Thoracic aorta (tissue), 2 donors: ENCODE results near the gene ARHGAP33. TPM values are rescaled to one million over a fixed set of nuclear protein-coding genes. Genes with fewer than 3 reads are reported as not detected.
"Not testable (repeated sequence)": the region's sequence is repeated elsewhere in the genome, so short reads cannot be mapped to it uniquely, and the experiment has no call there.

ENCODE experiments used
- ATAC-seq: fragments of 150-250 bp; one replicate; pipeline ENCODE4 v1.8.0; 2017; ENCODE audit warnings: low read depth; ENCODE audit not compliant: insufficient number of reproducible peaks, low FRiP score
- DNase-seq: peaks from one replicate; pipeline ENCODE4 v3.0.0-alpha.2; 2020; ENCODE audit warnings: low spot score
- H3K27ac ChIP-seq, 2 donors: fragments of 200-600 bp; sonication (generic); 1 replicate in 1 of 2; 2 replicates in 1 of 2; pipeline ENCODE4 v1.5.1; 2016; ENCODE audit warnings: mild to moderate bottlenecking in 2 of 2, moderate library complexity in 2 of 2
- H3K27me3 ChIP-seq: fragments of 200-600 bp; sonication (generic); replicated peaks from 2 replicates; pipeline ENCODE4 v1.6.0; 2016; ENCODE audit warnings: mild to moderate bottlenecking; ENCODE audit not compliant: insufficient read depth
- H3K36me3 ChIP-seq: fragments of 200-600 bp; sonication (generic); one replicate; pipeline ENCODE4 v1.5.1; 2016
- H3K4me1 ChIP-seq, 2 donors: fragments of 200-600 bp; sonication (generic); 1 replicate in 1 of 2; 2 replicates in 1 of 2; pipeline versions ENCODE4 v1.5.1 to v1.6.0; 2016; ENCODE audit warnings: low read depth in 2 of 2, mild to moderate bottlenecking in 1 of 2; ENCODE audit not compliant: control insufficient read depth in 1 of 2
- H3K4me3 ChIP-seq: fragments of 200-600 bp; sonication (generic); 2 replicates; pipeline ENCODE4 v1.5.1; 2016; ENCODE audit warnings: mild to moderate bottlenecking
- H3K9me3 ChIP-seq: fragments of 200-600 bp; sonication (generic); 2 replicates; pipeline ENCODE4 v1.5.1; 2016
- total RNA-seq, 2 donors: library from RNA; depleted of rRNA; stranded (reverse); fragments of >200 nt; gene quantifications; one replicate each; pipeline versions ENCODE4 v1.1.0 to v1.2.3, GENCODE V29; 2016
- TF ChIP-seq, protein P1 (sequence below): fragments of 200-600 bp; sonication (generic); IDR thresholded peaks from one replicate; pipeline ENCODE4 v1.5.1; 2019; ENCODE audit warnings: antibody characterized with exemption

The ARHGAP33 gene
- total RNA-seq, 2 donors from 2014 or later, result 15.4 to 30.7 TPM

DNA sequence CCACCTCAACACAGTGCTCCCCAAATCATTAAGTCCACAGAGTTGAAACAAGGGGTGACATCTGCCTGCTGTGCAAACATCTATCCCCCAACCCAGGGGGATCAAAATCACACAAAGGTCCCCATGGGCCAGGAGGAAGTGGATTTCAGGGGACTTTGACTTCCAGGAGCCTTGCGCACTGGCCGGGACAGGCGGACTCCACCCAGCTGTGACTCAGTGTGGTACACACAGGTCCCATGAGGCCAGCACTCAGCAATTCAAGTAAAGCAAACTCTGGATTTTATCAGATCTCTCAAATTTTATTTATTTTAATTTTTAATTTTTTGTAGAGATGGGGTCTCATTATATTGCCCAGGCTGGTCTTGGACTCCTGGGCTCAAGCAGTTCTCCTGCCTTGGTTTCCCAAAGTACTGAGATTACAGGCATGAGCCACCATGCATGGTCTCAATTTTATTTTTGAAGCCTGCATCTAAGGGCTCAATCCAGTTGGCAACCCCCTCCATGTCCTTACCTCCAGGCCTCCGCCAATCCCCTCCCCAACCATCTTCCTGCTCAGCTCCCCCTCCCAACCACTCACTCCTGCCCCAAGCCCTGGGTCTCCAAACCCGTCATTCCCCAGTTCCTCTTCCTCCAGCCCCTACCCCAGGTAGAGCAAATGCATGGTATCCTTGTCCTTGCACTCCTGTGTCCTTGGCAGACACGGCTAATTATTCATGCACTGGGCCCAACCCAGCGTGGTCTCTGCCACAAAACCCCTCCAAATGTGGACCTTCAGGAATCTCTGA lies 18.2 kb downstream of the ARHGAP33 start:
- Histone ChIP-seq H3K4me1 (no peaks in the 10 kb centered on the region), H3K36me3 (no peaks in the 10 kb centered on the region), H3K27ac (no peak overlapping the region), H3K9me3 (no peaks in the 10 kb centered on the region), H3K27me3 (peaks cover 4% of the 10 kb centered on the region), H3K4me3 (no peak overlapping the region)
- DNase-seq, result no peak
- ATAC-seq, result no peak
- TF ChIP-seq, protein P1, sequence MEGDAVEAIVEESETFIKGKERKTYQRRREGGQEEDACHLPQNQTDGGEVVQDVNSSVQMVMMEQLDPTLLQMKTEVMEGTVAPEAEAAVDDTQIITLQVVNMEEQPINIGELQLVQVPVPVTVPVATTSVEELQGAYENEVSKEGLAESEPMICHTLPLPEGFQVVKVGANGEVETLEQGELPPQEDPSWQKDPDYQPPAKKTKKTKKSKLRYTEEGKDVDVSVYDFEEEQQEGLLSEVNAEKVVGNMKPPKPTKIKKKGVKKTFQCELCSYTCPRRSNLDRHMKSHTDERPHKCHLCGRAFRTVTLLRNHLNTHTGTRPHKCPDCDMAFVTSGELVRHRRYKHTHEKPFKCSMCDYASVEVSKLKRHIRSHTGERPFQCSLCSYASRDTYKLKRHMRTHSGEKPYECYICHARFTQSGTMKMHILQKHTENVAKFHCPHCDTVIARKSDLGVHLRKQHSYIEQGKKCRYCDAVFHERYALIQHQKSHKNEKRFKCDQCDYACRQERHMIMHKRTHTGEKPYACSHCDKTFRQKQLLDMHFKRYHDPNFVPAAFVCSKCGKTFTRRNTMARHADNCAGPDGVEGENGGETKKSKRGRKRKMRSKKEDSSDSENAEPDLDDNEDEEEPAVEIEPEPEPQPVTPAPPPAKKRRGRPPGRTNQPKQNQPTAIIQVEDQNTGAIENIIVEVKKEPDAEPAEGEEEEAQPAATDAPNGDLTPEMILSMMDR, result no peak

DNA sequence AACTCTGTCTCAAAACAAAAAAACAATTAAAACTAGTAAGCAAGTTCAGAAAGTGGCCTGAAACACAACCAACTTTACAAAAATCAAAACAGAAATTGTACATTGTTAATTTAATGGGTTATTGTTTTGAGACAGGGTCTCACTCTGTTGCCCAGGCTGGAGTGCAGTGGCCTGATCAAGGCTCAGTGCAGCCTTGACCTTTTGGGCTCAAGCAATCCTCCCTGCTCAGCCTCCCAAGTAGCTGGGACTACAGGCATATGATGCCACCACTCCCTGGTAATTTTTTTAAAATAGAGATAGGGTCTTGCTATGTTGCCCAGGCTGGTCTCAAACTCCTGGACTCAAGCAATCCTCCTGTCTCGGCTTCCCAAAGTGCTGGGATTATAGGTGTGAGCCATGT lies 20.2 kb downstream of the ARHGAP33 start:
- H3K36me3 ChIP-seq, DNase-seq, H3K9me3 ChIP-seq, H3K27me3 ChIP-seq, H3K4me3 ChIP-seq, H3K4me1 ChIP-seq, ATAC-seq, H3K27ac ChIP-seq: not testable (repeated sequence)

DNA sequence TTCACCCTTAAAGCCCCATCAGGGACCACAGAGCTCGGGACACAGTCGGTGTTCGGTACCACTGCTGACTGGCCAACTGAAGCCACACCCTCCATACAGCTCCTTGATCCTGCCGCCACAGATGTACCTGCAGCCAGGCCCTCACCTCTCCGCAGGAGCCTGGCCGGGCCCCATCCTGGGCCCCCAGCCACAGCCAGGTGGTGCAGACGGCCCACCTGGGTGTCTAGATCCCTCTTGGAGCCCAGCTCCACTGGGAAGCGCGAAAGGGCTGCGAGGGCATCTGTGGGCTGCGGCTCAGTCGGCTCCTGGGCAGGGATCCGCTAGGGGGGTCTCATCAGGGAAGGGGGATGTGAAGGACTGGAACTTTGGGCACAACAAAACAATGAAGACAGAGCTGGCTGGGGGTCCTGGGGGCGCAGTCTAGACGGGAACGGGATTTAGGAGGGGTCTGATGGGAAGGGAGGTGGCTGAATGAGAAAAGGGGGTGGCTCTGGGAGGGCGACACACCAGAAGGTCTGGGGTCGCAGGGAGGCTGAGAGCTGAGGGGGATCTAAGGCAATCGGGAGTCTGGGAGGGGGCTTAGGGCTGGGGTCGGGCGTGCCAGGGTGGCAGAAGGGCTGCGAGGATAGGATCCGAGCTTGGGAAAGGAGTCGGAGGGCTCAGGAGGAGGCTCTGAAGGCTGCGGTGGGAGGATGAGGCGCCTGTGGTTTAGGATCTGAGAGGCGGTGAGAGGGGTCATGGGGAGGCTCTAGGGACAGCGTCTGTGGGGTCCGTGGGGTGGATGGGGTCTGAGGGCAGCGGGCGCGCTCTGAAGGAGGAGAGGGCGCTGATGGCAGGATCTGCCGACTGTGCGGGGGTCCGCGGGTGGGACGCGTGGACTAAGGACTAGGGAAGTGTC lies 21.5 kb downstream of the ARHGAP33 start:
- H3K27me3 ChIP-seq, result peaks cover 4% of the 10 kb centered on the region
- DNase-seq (no peak), ATAC-seq (no peak)

DNA sequence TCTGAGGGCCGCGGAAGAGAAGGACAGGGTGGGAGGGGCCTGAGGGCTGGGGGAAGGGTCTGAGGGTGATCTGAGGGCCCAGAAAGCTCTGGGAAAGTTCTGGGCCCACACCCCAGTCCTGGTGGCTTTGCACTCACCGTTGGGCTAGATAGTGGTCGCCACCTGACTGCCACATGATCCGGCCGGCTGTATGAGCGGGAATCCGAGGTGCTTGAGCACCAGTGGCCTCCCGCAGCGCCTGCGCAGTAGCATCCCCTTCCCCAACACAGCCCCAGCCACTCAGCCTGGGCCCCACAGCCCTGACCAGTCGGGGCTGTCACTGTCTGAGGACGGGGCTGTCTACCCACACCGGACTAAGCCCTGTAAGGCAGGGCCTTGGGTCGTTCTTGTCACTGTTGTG lies 22.3 kb downstream of the ARHGAP33 start:
- Histone ChIP-seq H3K27ac (no peak overlapping the region), H3K4me1 (no peaks in the 10 kb centered on the region), H3K4me3 (no peak overlapping the region), H3K36me3 (no peaks in the 10 kb centered on the region), H3K9me3 (no peaks in the 10 kb centered on the region), H3K27me3 (peaks cover 4% of the 10 kb centered on the region)
- DNase-seq, result no peak
- no peak for ATAC-seq
- TF ChIP-seq, protein P1, result no peak

More for the DNA sequence above, 21.5 kb downstream of the ARHGAP33 start:
- H3K36me3 ChIP-seq, result no peaks in the 10 kb centered on the region
- H3K9me3 ChIP-seq, result no peaks in the 10 kb centered on the region
- H3K4me3 ChIP-seq, result no peak overlapping the region
- TF ChIP-seq, protein P1, result no peak
- no peak overlapping the region for H3K27ac ChIP-seq
- H3K4me1 ChIP-seq, result no peaks in the 10 kb centered on the region

DNA sequence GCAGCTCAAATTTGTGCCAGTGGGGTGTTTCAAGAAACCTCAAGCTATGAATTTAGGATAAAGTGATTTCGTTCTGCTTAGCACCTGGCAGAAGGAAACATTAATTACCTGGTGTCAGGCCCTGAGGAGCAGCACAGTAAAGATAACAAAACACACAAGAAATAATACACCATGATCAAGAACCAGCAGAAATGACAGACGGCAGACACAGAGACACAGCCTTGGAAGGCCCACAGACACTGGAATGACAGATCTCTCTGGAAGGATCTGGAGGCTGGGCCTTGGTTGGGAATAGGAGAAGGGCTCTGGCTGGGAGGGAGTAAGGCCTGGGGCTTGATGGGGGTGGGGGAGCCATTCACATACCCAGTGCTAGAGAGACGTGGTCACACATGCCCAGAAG lies 26.5 kb downstream of the ARHGAP33 start:
- DNase-seq (no peak), ATAC-seq (no peak)
- Histone ChIP-seq H3K9me3 (no peaks in the 10 kb centered on the region), H3K4me3 (no peak overlapping the region), H3K27ac (no peak overlapping the region), H3K27me3 (peaks cover 2% of the 10 kb centered on the region), H3K36me3 (no peaks in the 10 kb centered on the region), H3K4me1 (no peaks in the 10 kb centered on the region)
- TF ChIP-seq, protein P1, result no peak
